Activated B cell treated with CpG ODN at 0.5 μM for 24 hours (primary cell): ENCODE measurements around the gene SHQ1. TPM values are rescaled to one million over a fixed set of nuclear protein-coding genes. Genes with fewer than 3 reads are reported as not detected.
"Not testable (repeated sequence)": the region's sequence is repeated elsewhere in the genome, so short reads cannot be mapped to it uniquely, and the experiment has no call there.

Source experiments
- ATAC-seq: fragments of 200-7000 bp; cut with Tn5 transposase; one replicate; pipeline ENCODE4 v1.10.0; 2021; ENCODE audit warnings: low read depth, mild to moderate bottlenecking, moderate library complexity
- CTCF ChIA-PET: fragments of 350-600 bp; sonication (Branson Sonifier 250); formaldehyde crosslinking; loops from one replicate; lab custom pipeline; 2021; ENCODE audit warnings: antibody characterized with exemption; lab: Charles Lee
- POLR2A ChIA-PET: fragments of 350-600 bp; sonication (Branson Sonifier 250); formaldehyde crosslinking; loops from one replicate; lab custom pipeline; 2021; ENCODE audit warnings: antibody characterized with exemption; lab: Charles Lee
- DNase-seq: peaks from one replicate; pipeline ENCODE4 v3.0.0; 2022
- H3K27ac Mint-ChIP-seq: one replicate; pipeline ENCODE4 v1.8.0; 2020; ENCODE audit warnings: mixed read lengths
- H3K27me3 Mint-ChIP-seq: one replicate; pipeline ENCODE4 v1.8.0; 2021; ENCODE audit warnings: mixed read lengths
- H3K36me3 Mint-ChIP-seq: one replicate; pipeline ENCODE4 v1.8.0; 2021; ENCODE audit warnings: low read depth, mixed read lengths
- H3K4me1 Mint-ChIP-seq: one replicate; pipeline ENCODE4 v1.8.0; 2021; ENCODE audit warnings: mixed read lengths
- H3K4me3 Mint-ChIP-seq: one replicate; pipeline ENCODE4 v1.8.0; 2020; ENCODE audit warnings: mild to moderate bottlenecking, mixed read lengths
- H3K9me3 Mint-ChIP-seq: one replicate; pipeline ENCODE4 v1.8.0; 2020; ENCODE audit warnings: mixed read lengths
- CTCF ChIP-seq: fragments of 200-600 bp; IDR thresholded peaks from one replicate; pipeline ENCODE4 v1.8.0; 2022; ENCODE audit warnings: antibody characterized with exemption, mild to moderate bottlenecking
- intact Hi-C: fragments of 100-400 bp; cut with micrococcal nuclease; formaldehyde crosslinking; loops from one replicate; pipeline ENCODE4 v1.15.1; 2024
- total RNA-seq: library from RNA; stranded (reverse); gene quantifications from 2 replicates; pipeline ENCODE4 v1.2.3, GENCODE V29; 2022

SHQ1 gene
- total RNA-seq, 1 donor from 2014 or later, result 25.3 TPM

- CTCF ChIA-PET, result no interaction called here
- H3K36me3 Mint-ChIP-seq, result no peaks in the 10 kb centered on the region
- no peak for TF ChIP-seq CTCF
- H3K9me3 Mint-ChIP-seq, result peaks cover 14% of the 10 kb centered on the region
- ATAC-seq, result no peak
- no peak for DNase-seq
- no peak overlapping the region for H3K4me3 Mint-ChIP-seq
- H3K27ac Mint-ChIP-seq, result no peak overlapping the region
- H3K27me3 Mint-ChIP-seq, result peaks cover 12% of the 10 kb centered on the region
- peaks cover 6% of the 10 kb centered on the region for H3K4me1 Mint-ChIP-seq
- intact Hi-C loops, result no loop called here
- POLR2A ChIA-PET, result no interaction called here
These were observed 114.6 kb downstream of the SHQ1 start for GRCh38 chr3:72733676-72734075.

GRCh38 chr3:72732666-72733345 is 115.4 kb downstream of the SHQ1 start:
- DNase-seq, H3K4me3 Mint-ChIP-seq, ATAC-seq, H3K4me1 Mint-ChIP-seq, H3K36me3 Mint-ChIP-seq, POLR2A ChIA-PET, H3K27me3 Mint-ChIP-seq, H3K27ac Mint-ChIP-seq, intact Hi-C loops, CTCF ChIA-PET: not testable (repeated sequence)
- peaks cover 14% of the 10 kb centered on the region for H3K9me3 Mint-ChIP-seq

- H3K4me3 Mint-ChIP-seq, result no peak overlapping the region
- peaks cover 5% of the 10 kb centered on the region for H3K27me3 Mint-ChIP-seq
- ATAC-seq (no peak), DNase-seq (no peak)
- peaks cover 8% of the 10 kb centered on the region for H3K9me3 Mint-ChIP-seq
- intact Hi-C loops, result no loop called here
- ChIA-PET CTCF (no interaction called here), POLR2A (no interaction called here)
- no peak for TF ChIP-seq CTCF
- H3K4me1 Mint-ChIP-seq, result no peaks in the 10 kb centered on the region
- H3K27ac Mint-ChIP-seq, result no peak overlapping the region
- no peaks in the 10 kb centered on the region for H3K36me3 Mint-ChIP-seq
These were observed 119.2 kb downstream of the SHQ1 start for GRCh38 chr3:72728958-72729467.

- no peak overlapping the region for H3K27ac Mint-ChIP-seq
- intact Hi-C loops, result no loop called here
These were observed 119.8 kb downstream of the SHQ1 start for GRCh38 chr3:72728329-72728889.

GRCh38 chr3:72727726-72728125 is 120.5 kb downstream of the SHQ1 start:
- DNase-seq (no peak), ATAC-seq (no peak)
- peaks cover 5% of the 10 kb centered on the region for H3K27me3 Mint-ChIP-seq
- no peaks in the 10 kb centered on the region for H3K4me1 Mint-ChIP-seq
- H3K27ac Mint-ChIP-seq, result no peak overlapping the region
- H3K4me3 Mint-ChIP-seq, result no peak overlapping the region
- H3K36me3 Mint-ChIP-seq, result no peaks in the 10 kb centered on the region
- TF ChIP-seq CTCF, result no peak
- ChIA-PET CTCF (no interaction called here), POLR2A (no interaction called here)
- H3K9me3 Mint-ChIP-seq, result peaks cover 1% of the 10 kb centered on the region
- intact Hi-C loops, result no loop called here

More at GRCh38 chr3:72728329-72728889, 119.8 kb downstream of the SHQ1 start:
- TF ChIP-seq CTCF, result no peak
- peaks cover 5% of the 10 kb centered on the region for H3K27me3 Mint-ChIP-seq
- peaks cover 7% of the 10 kb centered on the region for H3K9me3 Mint-ChIP-seq
- H3K36me3 Mint-ChIP-seq, result no peaks in the 10 kb centered on the region
- ChIA-PET CTCF (no interaction called here), POLR2A (no interaction called here)
- ATAC-seq, result no peak
- no peaks in the 10 kb centered on the region for H3K4me1 Mint-ChIP-seq
- no peak overlapping the region for H3K4me3 Mint-ChIP-seq
- no peak for DNase-seq
